GM10847 (cell line): Measurements from ENCODE around the gene NPC1L1.

Source experiments
- POLR2A ChIP-seq: IDR thresholded peaks from 2 replicates; pipeline ENCODE4 v1.6.1; 2011; ENCODE audit not compliant: insufficient read length; ENCODE audit errors: extremely low read depth

NPC1L1 gene

DNA sequence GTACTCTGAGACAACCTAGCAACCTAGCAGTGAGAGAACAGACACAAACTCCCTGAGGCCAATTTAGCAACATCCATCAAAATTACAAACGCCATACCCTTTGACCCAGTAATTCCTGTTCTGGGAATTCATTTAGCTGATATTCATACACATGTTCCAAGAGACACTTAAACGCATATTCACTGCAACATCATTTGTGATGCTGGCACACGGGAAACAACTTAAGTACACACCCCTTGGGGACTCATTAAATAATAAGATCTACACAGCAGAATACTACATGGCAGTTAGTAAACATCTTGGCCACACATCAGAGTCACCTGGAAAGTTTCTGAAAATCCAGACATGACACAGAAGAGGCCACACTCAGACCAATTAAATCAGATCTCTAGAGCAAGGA is 68.3 kb downstream of the NPC1L1 start:
- TF ChIP-seq POLR2A, result no peak

DNA sequence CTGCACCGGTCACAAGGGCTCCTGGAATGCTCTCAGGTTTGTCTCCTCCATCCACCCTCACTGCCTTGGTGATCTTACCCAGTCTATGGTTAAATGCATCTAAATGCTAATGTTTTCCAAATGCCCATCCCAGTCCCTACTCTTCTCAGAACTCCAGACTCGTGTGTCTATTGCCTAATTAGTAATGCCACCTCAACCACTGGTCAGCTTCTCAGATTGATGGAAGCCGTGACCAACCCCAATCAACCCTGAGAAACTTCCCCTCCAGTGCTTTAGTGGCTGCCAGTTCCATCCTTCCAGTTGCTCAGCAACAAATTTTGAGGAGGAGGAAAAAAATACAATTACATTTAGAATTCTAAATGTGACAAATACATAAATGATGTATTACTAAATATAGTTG is 69.3 kb downstream of the NPC1L1 start:
- no peak for TF ChIP-seq POLR2A

DNA sequence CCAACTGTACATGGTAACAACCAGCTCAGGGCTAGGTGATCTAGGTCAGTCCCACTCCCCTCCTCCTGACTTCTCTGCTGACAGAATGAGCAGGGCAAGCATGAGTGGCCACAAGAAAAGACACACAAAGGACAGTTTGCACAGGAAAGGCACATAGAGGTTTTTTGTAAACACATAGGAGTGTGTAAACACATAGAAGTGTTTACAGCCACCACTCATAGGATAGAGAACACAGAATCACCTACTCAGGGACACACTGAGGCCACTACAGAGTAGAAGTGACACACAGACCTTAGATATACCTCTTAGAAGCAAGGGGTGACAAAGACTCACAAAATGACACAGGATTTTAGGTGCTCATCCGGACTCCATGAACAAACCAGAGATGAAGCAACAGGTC is 69.7 kb downstream of the NPC1L1 start:
- TF ChIP-seq POLR2A, result no peak

DNA sequence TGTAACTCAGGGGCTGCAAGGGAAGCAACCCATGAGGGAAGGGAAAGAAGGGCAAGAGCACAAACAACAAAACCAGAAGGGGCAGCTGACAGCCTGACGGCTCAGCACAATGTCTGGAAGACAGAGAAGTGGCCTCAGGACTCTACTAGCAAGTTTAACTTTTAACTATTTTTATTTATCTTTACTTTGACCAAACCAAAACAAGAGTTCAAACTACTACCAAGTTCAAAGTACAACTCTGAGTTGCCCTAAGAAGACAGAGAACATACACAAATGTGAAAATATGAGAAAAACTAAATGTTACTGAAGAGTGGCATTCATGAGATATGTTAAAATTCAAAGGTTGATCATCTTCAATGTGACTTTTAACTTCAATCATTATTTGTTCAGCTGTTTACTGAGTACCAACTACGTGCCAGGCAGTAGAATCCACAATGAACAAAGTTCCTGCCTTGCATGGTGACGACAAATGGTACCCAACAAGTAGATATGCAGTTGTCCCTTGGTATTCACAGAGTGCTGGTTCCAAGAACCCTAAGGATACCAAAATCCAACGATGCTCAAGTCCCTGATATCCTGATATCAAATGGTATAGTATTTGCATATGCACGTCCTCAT is 70.4 kb downstream of the NPC1L1 start:
- no peak for TF ChIP-seq POLR2A

DNA sequence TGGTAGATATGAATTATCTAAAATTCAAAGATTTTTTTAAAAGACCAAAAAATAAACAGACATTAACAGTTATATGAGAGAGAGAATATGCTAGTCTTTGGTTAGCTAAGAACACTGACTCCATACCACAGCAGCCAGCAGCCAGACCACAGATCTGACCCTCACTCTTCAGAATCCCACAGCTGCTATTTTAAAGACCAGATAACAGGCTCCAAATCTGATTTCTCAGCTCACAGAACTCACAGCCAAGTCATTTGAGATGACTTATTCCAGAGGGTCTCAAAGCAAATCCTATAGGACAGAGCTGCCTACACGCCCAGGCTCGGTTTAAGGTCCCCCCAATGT is 71.0 kb downstream of the NPC1L1 start:
- TF ChIP-seq POLR2A, result no peak

DNA sequence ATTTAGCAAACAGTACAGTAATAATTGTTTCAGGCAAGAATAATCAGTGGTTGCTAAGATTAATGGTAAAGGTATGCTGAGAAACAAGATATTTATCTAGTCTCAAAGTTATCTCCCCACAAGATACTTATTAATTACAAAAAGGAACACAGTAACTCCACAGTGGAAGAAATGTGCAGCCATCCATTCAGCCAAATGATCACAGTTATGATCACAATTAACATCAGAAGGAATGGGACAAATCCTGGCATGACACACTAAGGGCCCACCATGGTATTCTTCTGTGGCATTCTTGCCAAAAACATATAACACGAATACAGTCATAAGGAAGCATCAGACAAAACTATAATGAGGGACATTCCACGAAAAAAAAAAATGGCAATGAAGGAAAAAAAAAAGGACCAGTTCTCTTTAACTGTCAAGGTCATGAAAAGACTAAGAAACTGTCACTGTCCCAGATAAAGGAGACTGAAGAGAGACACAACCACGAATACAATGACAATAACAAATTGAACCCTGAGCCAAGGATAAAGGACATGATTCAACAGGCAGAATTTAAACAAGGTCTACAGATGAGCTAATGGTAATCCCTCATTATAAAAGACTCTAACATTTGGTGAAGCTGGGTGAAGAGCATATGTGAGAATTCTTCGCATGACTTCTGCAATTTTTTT is 71.5 kb downstream of the NPC1L1 start:
- no peak for TF ChIP-seq POLR2A

DNA sequence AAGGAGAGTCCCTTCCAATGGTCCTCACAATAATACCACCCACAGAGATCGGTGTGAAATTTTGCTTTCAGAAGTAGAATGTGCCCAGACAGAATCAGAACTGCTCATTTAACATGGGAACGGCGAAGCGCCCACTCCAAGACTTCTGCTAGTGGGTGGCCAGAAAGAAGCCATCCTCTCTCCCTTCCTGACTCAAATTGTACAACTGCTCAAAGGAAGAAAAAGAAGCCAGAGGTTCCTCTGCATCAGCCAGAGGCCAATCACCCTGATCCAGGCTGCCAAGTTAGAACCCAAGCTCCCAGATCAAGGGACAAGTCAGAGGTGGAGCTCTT is 73.9 kb downstream of the NPC1L1 start:
- TF ChIP-seq POLR2A, result no peak

DNA sequence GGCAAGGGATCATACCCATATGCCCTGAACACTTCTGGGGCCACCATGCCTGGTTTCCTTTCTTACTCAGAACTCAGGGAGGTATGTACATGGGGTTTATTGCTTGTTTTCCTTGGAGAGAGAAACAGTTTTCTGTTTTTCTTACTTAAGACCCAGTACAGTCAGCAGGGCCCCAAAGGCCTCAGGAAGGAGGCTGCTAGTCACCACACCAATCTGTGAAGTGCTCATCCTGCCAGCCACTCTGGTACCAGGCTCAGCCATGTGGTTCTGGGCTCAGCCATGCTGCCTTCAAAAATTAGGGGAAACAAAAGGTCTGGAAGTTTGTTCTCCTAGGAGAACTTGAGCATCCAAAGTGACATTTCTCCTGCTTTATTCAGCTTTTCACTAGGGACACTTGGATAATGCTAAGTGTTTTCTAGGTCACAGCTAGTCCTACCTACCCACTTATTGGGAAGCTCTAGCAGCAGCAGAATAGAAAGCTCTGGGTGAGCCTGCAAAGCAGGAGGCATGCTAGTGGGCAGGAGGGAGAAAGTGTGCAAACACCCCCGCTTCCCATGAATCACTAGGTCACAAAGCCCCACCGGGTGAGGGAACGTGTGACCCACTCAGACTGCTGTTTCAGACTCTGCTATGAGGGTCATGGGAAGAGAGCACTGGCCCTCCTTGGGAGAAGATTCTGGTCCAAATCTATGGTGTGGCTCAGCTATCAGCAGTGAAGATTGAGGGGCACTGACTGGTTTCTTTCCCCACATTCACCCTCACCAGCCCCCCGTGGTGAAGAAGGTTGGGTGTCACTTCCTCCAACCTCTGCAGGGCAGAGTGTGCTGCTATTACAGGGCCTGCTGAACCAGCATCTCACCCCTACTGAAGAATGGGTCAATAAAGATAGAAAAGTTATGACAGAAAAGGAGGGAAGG is 74.6 kb downstream of the NPC1L1 start:
- no peak for TF ChIP-seq POLR2A

DNA sequence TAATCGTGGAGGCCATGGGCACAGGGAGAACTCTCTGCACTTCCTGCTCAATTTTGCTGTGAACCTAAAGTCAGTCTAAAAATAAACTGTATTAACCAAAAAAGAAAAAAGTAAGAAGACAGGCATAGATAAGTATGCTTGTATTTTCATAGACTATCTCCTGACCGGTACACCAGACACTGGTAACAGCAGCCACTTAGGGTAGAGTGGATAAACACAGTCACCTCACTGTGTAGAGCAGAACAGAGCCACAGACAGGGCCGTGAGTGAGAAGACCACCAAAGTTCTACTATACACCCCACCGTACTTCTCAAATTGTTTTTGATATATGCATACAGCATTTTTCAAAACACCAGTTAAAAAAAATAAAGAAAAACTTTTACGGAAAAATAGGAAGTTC is 75.6 kb downstream of the NPC1L1 start:
- TF ChIP-seq POLR2A, result no peak

DNA sequence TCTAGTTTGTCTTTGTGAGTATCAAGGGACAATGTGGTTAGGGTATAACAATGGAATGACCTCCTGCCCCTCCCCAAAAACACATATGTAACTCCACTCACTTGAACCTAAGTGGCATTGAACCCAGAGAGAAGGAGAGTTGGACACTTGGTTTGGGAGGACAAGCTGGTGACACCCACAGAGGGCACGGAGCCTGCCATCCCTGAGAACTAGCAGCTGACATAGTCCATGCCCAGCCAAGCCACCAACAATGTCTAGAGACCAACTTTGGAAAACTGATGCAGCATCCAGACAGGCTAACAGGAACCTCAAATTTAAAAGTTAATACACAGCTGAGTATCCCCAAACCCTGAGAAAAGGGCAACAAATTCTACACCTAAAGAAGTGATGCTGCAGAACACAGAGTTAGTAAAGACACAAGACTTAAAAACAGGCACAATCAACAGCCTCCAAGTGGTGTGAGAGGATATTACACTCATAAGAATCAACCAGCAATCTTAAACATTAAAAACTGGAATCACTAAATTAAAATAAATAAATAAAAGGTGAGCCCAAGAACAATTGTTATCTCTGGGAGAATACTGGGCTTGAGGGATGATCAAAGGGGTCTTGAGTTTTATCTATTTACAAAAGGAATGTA is 77.8 kb downstream of the NPC1L1 start:
- no peak for TF ChIP-seq POLR2A
